ENCODE results near the gene C2CD2.

DNA sequence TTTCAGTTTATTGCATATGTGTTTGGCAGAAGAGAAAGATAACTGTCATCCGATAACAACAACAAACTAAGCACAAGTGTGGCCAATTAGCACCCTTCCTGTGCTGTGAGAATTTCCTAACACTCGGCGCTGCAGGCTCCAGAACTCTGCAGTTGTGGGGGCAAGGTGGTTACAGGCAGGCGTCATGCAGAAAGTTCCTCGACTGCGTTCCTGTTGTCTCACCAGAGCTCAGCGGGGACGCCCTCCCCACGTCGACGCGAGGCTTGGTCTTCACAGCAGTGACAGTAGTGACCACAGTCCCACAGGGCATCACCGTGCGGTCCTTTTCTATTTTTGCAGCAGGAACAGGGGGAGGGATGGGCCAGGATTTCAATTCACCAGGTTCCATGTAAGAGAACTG lies 47.0 kb downstream of the C2CD2 start:
- TF ChIP-seq, protein P1, sequence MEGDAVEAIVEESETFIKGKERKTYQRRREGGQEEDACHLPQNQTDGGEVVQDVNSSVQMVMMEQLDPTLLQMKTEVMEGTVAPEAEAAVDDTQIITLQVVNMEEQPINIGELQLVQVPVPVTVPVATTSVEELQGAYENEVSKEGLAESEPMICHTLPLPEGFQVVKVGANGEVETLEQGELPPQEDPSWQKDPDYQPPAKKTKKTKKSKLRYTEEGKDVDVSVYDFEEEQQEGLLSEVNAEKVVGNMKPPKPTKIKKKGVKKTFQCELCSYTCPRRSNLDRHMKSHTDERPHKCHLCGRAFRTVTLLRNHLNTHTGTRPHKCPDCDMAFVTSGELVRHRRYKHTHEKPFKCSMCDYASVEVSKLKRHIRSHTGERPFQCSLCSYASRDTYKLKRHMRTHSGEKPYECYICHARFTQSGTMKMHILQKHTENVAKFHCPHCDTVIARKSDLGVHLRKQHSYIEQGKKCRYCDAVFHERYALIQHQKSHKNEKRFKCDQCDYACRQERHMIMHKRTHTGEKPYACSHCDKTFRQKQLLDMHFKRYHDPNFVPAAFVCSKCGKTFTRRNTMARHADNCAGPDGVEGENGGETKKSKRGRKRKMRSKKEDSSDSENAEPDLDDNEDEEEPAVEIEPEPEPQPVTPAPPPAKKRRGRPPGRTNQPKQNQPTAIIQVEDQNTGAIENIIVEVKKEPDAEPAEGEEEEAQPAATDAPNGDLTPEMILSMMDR (optimal IDR thresholded peaks at IDR 0.05 in 1 of 3, IDR thresholded peaks at IDR 0.05 in 1 of 3, conservative IDR thresholded peaks at IDR 0.05 in 1 of 3; ENCODE audit: extremely low read depth in 1 of 3, insufficient read depth in 2 of 3, low read length in 3 of 3): no peak
- no peak for TF ChIP-seq EZH2 (IDR thresholded peaks at IDR 0.05; ENCODE audit: low read length)
